Neutrophil (primary cell): ENCODE results near the gene RFNG.

ENCODE experiments used
- H3K27ac ChIP-seq: fragments of 200-600 bp; sonication (generic); 2 replicates; pipeline ENCODE4 v1.5.1; 2016; ENCODE audit warnings: mild to moderate bottlenecking, moderate library complexity
- H3K27me3 ChIP-seq: fragments of 200-600 bp; sonication (generic); 2 replicates; pipeline ENCODE4 v1.6.0; 2016; ENCODE audit warnings: mild to moderate bottlenecking
- H3K36me3 ChIP-seq: fragments of 200-600 bp; sonication (generic); 2 replicates; pipeline ENCODE4 v1.5.1; 2017
- H3K4me1 ChIP-seq, 2 experiments: fragments of 200-600 bp in 1 of 2; sonication (generic) in 1 of 2; 1 replicate in 1 of 2; 2 replicates in 1 of 2; pipeline versions ENCODE4 v1.5.1 to v1.6.1; 2013 to 2016; ENCODE audit warnings: low read depth in 1 of 2, low read length in 1 of 2, mild to moderate bottlenecking in 1 of 2, moderate library complexity in 1 of 2; ENCODE audit not compliant: control insufficient read depth in 1 of 2, insufficient read depth in 1 of 2
- H3K4me3 ChIP-seq, 2 experiments: fragments of 200-600 bp in 1 of 2; sonication (generic) in 1 of 2; 1 replicate in 1 of 2; 2 replicates in 1 of 2; pipeline ENCODE4 v1.5.1; 2013 to 2016; ENCODE audit warnings: low read depth in 1 of 2, low read length in 1 of 2, mild to moderate bottlenecking in 1 of 2, moderate library complexity in 1 of 2
- H3K9me3 ChIP-seq: fragments of 200-600 bp; sonication (generic); 2 replicates; pipeline ENCODE4 v1.5.1; 2016
- TF ChIP-seq, protein P1 (sequence below): fragments of 200-600 bp; sonication (generic); IDR thresholded peaks from 2 replicates; pipeline ENCODE4 v1.5.1; 2016; ENCODE audit warnings: antibody characterized with exemption

The RFNG gene

GRCh38 chr17:82001571-82002056 lies 50.0 kb downstream of the RFNG start:
- Histone ChIP-seq H3K4me1 (no peaks in the 10 kb centered on the region), H3K36me3 (peaks cover 6% of the 10 kb centered on the region), H3K27me3 (no peaks in the 10 kb centered on the region), H3K4me3 (no peak overlapping the region), H3K9me3 (no peaks in the 10 kb centered on the region), H3K27ac (no peak overlapping the region)
- TF ChIP-seq, protein P1, sequence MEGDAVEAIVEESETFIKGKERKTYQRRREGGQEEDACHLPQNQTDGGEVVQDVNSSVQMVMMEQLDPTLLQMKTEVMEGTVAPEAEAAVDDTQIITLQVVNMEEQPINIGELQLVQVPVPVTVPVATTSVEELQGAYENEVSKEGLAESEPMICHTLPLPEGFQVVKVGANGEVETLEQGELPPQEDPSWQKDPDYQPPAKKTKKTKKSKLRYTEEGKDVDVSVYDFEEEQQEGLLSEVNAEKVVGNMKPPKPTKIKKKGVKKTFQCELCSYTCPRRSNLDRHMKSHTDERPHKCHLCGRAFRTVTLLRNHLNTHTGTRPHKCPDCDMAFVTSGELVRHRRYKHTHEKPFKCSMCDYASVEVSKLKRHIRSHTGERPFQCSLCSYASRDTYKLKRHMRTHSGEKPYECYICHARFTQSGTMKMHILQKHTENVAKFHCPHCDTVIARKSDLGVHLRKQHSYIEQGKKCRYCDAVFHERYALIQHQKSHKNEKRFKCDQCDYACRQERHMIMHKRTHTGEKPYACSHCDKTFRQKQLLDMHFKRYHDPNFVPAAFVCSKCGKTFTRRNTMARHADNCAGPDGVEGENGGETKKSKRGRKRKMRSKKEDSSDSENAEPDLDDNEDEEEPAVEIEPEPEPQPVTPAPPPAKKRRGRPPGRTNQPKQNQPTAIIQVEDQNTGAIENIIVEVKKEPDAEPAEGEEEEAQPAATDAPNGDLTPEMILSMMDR, result no peak

DNA sequence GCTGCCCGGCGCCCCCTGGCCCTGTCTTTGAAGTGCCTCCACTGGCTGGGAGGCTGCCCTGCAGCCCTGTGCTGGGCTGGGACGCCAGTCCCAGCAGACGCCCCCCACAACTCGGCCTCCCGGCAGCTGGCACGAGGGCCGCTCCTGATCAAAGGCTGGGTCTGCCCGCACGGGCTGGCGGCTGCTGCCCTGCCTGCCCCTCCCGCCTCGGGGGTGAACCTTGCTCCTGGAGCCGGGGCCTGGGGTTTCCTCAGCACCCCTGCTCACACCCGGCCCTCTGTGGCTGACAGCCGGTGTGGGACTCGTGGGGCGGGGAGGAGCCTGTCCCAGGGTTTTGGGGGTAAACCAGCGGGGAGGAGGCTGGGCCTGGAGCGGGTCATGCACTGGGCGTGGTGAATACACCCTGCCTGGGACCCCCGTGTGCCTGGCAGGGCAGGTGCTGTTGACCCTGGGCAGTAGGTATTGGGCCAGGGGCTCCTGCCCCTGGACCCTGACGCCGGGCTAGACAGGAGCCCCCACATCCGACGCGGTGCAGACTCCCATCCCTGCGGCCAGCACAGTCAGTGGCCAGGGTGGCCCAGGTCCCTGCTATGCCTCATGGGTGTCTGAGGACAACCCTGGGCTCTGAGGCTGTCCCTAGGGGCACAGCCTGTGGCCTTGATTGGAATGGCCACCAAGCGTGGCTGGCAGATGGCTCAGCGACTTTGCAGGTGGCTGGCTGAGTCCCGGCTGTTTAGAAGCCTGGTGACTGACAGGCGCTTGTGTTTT lies 50.6 kb downstream of the RFNG start:
- Histone ChIP-seq H3K4me3 (no peak overlapping the region), H3K36me3 (peaks cover 7% of the 10 kb centered on the region), H3K27ac (no peak overlapping the region), H3K9me3 (no peaks in the 10 kb centered on the region), H3K4me1 (no peaks in the 10 kb centered on the region), H3K27me3 (no peaks in the 10 kb centered on the region)
- TF ChIP-seq, protein P1, result no peak

DNA sequence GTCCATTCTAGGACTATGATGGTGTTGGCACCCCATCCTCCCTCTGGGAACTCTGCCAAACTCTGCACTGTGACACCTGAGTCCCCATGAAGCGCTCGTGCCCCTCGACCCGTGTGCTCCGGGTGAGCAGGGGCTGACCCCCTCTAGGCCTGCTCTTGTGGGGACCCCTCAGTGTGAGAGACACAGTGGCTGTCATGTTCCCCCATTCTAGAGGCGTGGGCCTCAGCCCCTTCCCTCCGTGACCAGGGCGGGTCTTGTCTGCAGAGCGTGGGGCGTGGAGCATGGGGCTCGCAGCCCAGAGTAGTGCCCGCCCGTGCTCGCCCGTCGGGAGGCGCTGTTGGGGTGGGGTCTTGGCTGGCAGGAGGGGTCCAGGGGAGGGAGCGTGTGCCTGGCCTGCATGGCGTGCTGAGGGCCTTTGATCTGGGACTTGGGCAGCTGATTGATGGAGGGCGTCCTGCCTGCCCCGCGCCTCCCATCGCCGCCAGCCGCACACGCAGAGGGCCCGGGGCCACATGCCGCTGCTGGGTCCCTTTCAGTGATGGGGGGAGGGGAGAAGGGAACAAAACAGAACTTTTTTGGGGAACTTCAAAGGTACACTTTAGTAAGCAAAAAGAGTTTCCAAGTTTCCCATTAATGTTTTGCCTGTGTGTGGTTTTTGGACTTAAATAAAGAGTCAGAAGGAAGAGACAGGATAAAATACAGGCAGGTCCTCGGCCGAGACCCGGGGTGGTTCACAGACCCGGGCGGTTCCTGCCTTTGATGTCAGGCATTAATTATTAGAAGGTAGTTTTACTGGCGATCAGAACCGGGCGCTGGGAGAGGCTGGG lies 51.4 kb downstream of the RFNG start:
- Histone ChIP-seq H3K27ac (no peak overlapping the region), H3K27me3 (no peaks in the 10 kb centered on the region), H3K9me3 (no peaks in the 10 kb centered on the region), H3K36me3 (peaks cover 7% of the 10 kb centered on the region), H3K4me1 (no peaks in the 10 kb centered on the region), H3K4me3 (no peak overlapping the region)
- TF ChIP-seq, protein P1, result no peak

- TF ChIP-seq, protein P1, result no peak
- no peaks in the 10 kb centered on the region for H3K4me1 ChIP-seq
- peaks cover 7% of the 10 kb centered on the region for H3K36me3 ChIP-seq
- no peaks in the 10 kb centered on the region for H3K9me3 ChIP-seq
- no peak overlapping the region for H3K27ac ChIP-seq
- no peaks in the 10 kb centered on the region for H3K27me3 ChIP-seq
- no peak overlapping the region for H3K4me3 ChIP-seq
These were observed 52.0 kb downstream of the RFNG start for GRCh38 chr17:81999587-81999975.

DNA sequence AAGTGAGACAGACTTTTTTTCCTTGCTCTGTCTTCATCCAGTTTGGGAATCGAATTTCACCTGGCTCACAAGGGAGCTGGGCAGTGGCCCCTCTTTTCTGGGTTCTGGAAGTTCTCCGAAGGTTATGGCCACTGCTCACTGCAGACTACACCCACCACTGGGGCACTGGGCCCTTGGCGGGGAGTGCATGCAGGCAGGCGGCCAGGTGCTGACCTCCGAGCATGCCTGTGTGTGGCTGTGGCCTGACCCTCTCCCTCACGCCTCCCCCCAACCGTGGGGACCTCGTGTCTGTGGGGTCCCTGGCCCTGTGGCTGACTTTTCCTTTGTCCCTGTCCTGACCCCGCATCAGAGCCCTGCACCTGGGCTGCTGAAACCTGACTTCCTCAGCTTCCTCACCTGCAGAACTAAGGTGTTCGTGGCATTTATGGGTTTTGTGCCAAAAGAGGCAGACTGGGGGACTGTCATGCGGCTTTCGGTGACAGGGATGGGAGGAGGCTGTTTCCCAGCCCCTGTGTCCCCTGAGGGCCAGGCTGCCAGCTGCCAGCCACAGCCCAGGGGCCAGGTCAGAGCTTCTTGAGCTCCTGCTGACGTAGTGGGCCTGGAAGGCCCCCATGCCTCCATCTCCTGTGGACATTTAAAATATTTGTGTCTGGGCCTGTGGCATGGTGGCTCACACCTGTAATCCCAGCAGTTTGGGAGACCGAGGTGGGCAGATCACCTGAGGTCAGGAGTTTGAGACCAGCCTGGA lies 52.7 kb downstream of the RFNG start:
- Histone ChIP-seq H3K27ac (no peak overlapping the region), H3K9me3 (no peaks in the 10 kb centered on the region), H3K36me3 (peaks cover 7% of the 10 kb centered on the region), H3K27me3 (no peaks in the 10 kb centered on the region), H3K4me1 (no peaks in the 10 kb centered on the region), H3K4me3 (no peak overlapping the region)
- TF ChIP-seq, protein P1, result no peak
